Stimulated activated CD4-positive, alpha-beta T cell treated with anti-CD3 and anti-CD28 coated beads, Interleukin-1b, Interleukin-23, amount 100 ng/mL, for 48 hours (primary cell): Measurements from ENCODE around the gene FAM185A.
"Not testable (repeated sequence)": the region's sequence is repeated elsewhere in the genome, so short reads cannot be mapped to it uniquely, and the experiment has no call there.

Experiments
- DNase-seq: peaks from one replicate; pipeline ENCODE4 v3.0.0-alpha.2; 2020

Gene FAM185A

DNA sequence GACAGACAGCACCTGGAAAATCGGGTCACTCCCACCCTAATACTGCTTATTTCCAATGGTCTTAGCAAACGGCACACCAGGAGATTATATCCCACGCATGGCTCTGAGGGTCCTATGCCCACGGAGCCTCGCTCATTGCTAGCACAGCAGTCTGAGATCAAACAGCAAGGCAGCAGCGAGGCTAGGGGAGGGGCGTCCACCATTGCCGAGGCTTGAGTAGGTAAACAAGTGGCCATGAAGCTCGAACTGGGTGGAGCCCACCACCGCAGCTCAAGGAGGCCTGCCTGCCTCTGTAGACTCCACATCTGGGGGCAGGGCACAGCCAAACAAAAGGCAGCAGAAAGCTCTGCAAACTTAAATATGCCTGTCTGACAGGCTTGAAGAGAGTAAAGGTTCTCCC, 32.1 kb downstream of the FAM185A start:
- not testable (repeated sequence) for DNase-seq

- not testable (repeated sequence) for DNase-seq
Measured at GRCh38 chr7:102788770-102789169, 40.0 kb downstream of the FAM185A start.

- not testable (repeated sequence) for DNase-seq
Measured at GRCh38 chr7:102790364-102791100, 41.7 kb downstream of the FAM185A start.

DNA sequence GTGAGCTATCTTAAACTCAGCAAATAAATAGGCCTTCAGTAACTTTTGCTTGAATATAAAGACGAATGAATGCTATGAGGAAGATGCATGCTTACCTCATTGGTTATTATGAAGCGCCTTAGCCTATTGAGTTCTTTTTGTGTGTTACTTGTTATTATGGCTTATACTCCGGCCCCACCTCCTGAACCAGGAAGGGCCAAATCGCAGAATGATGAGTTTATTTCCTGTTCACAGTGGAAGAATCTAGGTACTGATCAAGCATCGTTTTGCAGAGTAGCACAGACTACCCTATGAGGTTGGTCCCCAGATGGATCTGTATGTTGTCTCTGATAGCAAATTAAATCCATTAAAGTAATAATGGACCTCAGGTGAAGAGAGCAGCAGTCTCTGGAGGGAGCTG, 42.6 kb downstream of the FAM185A start:
- DNase-seq: not testable (repeated sequence)

DNA sequence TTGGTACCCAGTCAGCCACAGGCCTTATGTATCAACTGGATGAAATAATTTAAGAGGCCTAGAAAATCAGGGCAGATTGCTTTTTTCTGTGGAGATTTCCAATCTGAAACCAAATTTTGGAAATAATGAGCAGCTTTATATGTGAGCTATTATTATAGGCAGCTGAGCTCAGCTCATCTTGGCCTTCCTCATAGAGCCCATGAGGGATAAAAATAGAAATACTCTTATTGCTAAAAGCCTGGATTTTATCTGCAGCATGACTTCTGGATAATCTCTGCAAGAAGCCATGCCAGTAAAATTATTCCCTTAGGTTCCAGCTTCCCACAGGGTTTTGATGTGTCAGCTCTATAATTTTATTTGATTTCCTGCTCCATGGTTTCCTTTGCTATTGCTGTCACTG, 43.0 kb downstream of the FAM185A start:
- not testable (repeated sequence) for DNase-seq

GRCh38 chr7:102794567-102794966, 45.8 kb downstream of the FAM185A start:
- DNase-seq: not testable (repeated sequence)

DNA sequence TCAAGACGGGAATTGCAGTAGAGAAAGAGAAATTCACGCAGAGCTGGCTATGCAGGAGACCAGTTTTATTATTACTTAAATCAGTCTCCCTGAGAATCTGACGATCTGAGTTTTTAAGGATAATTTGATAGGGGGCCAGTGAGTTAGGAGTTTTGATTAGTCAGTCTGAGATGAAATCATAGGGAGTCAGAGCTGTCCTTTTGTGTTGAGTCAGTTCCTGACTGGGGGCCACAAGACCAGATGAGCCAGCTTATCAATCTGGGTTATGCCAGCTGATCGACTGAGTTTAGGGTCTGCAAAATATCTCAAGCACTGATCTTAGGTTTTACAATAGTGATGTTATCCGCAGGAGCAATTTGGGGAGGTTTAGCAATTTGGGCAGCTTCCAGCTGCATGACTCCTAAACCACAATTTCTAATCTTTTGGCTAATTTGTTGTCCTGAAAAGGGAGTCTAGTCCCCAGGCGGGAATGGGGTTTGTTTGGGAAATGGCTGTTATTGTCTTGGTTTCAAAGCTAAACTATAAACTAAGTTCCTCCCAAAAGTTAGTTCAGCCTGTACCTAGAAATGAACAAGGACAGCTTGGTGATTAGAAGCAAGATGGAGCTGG, 47.3 kb downstream of the FAM185A start:
- not testable (repeated sequence) for DNase-seq

GRCh38 chr7:102806613-102807012, 57.8 kb downstream of the FAM185A start:
- no peak for DNase-seq

GRCh38 chr7:102810916-102811315, 62.1 kb downstream of the FAM185A start:
- DNase-seq: no peak

- no peak for DNase-seq
Measured at GRCh38 chr7:102811942-102812678, 63.3 kb downstream of the FAM185A start.

- no peak for DNase-seq
Measured at GRCh38 chr7:102813191-102814024, 64.6 kb downstream of the FAM185A start.

GRCh38 chr7:102814025-102814471, 65.2 kb downstream of the FAM185A start:
- DNase-seq: no peak

DNA sequence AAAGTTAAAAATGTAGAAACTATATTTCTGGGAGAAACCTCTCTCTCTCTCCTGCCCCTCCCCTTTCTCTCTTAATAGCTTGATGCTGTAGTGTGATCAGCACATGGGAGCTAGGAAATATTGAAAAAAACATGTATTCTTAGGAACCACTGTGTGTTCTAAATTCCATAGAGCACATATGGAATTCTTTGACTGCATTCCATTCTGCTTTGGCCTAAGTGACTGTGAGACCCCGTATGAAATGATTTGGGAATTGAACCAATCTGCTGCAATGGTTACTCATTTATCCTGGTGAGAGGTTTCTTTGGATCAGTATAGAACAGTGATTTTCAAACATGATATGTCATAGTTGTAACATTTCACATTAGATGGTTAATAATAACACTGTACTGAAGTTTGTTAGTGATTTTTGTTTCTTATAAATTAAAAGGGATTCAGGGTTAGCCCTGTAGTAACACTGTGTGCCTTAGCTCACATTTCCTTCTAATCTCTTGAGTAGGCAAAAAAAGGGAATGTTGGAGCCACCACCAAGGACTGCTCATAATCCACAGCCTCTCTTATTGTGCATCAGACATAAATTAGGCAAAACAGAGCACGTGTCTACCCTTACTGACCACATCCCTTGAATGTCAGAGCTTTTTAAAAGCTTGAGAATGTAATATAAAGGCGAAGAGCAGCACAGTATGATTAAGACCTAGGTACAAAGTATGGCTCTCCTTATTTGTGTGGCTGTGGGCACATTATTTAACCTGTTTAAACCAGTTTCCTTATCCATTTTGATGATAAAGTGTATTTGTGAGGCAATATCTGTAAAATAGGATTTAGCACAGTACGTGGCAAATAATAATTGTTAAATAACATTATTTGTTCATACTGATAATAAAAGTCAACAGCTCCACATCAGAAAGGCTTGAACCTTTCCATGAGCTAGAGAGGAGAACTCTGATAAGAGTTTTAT, 69.1 kb downstream of the FAM185A start:
- no peak for DNase-seq

- DNase-seq: no peak
Measured at GRCh38 chr7:102819151-102819550, 70.4 kb downstream of the FAM185A start.

DNA sequence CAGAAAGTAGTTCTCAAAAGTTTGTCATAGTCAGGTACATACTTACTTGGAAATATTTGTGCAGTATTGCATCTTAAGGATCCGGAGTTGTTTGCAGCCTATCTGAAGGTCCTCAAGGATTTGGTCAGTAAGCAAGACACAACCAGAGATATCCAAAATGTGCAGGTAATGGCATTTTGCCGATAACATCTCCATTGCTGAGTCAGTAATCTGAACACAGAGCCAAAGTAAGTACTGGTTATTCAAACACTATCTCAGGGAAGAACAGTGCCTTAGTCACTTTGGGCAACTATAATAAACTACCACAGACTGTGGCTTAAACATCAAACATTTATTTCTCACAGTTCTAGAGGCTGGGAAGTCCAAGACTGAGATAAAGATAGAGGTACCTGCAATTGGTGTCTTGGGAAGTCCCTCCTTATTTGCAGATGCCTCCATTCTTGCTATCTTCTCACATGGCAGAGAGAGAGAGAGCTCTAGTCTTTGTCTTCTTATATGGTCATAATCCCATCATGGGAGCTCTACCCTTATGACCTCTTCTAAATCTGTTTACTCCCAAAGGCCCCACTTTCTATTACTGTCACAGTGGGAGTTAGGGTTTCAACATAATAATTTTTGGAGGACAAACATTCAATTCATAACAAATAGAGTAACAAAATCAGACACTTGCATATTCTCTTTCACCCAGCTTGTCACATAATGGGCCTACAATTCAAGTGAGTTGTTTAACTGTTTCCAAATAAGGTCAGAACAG, 73.4 kb downstream of the FAM185A start:
- no peak for DNase-seq

DNA sequence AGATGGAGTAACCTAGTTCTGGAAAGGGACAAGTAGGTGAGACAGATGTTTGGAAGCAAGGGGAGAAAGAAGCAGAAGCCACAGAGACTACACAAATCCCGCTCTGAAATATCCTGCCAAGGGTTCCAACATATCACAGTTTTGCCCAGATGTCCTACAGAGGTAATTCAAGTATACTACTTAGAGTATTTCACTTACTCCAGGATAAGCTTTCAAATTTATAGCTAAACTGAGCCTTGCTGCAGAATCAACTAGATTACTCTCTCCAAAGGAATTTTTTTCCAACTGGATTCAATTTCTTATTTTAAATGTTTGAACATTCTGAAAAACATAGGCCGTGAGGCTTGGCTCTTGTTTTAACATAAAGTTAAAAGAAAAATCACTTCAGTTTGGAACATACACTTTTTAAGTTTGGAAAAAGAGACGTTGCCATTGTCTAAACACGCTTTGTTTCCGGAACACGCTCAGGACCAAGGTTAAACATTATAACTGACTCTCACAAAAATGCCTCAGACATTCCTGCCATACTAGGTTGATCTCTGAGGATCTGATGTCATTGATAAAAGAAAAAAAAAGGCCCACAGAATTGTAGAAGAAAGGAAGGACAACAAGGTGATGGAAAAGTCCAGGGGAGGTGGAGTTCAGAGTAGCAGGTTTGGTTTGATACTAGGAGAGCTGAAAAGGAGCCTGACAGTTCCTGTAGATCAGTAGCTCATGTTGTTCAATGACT, 74.8 kb downstream of the FAM185A start:
- DNase-seq: no peak

- no peak for DNase-seq
Measured at GRCh38 chr7:102828286-102828685, 79.5 kb downstream of the FAM185A start.

DNA sequence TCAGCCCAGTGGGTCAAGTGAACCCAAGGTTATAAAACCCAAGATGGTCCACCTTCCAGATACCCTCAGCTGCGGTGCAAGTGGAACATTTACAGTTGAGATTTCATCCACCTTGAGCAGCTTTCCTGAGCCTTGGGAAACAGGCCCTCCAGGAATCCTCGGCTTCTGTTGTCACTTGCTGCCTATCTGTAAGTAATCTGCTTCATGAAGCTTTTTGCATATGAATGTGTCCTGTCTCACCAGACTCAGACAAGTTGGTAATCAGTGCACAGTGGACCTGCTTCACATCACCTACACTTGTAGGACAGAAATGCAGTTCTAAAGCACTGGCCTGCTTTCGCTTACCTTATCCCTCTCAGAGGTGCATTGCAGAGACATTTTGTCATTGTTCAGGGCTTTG, 80.3 kb downstream of the FAM185A start:
- no peak for DNase-seq

- DNase-seq: no peak
Measured at GRCh38 chr7:102830197-102830596, 81.4 kb downstream of the FAM185A start.

DNA sequence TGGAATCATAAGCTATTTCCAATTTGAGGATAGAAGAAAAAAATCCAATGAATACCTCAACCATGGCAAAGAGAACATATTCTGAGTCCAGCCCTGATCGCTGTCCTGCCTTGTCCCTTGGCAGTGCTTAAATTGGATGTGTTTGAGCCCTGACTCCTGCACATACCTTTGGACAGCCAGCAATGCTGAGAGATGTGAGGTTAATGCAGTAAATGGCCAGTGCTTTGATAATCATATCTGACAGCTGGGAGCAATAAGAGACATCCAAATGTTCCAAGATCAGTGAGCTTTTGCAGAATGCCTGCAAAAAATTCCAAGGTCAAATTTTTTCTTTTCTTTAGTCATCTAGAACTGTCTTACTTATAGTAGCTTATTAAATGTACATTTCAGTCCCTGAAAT, 83.9 kb downstream of the FAM185A start:
- DNase-seq: no peak
